Coronary artery (tissue), 2 donors: ENCODE data around the gene WDPCP.

ENCODE experiments used
- DNase-seq: peaks from one replicate; pipeline ENCODE4 v3.0.0-alpha.2; 2017; ENCODE audit warnings: low spot score
- H3K27ac ChIP-seq, 2 donors: fragments of 200-600 bp; sonication (generic); one replicate each; pipeline ENCODE4 v1.5.1; 2016 to 2019
- H3K4me3 ChIP-seq: fragments of 200-600 bp; sonication (generic); 2 replicates; pipeline ENCODE4 v1.5.1; 2016; ENCODE audit warnings: mild to moderate bottlenecking, moderate library complexity
- CTCF ChIP-seq: fragments of 200-600 bp; sonication (generic); IDR thresholded peaks from one replicate; pipeline ENCODE4 v1.5.1; 2019; ENCODE audit warnings: antibody characterized with exemption

WDPCP gene

GRCh38 chr2:63432373-63432772 lies 155.9 kb downstream of the WDPCP start:
- DNase-seq: no peak
- H3K27ac ChIP-seq: no peak overlapping the region
- no peak for TF ChIP-seq CTCF
- no peak overlapping the region for H3K4me3 ChIP-seq

- no peak for TF ChIP-seq CTCF
- H3K27ac ChIP-seq: no peak overlapping the region
- DNase-seq: no peak
- H3K4me3 ChIP-seq: no peak overlapping the region
These were observed 162.7 kb downstream of the WDPCP start for GRCh38 chr2:63425606-63426005.

- DNase-seq: no peak
- H3K27ac ChIP-seq: no peak overlapping the region
- TF ChIP-seq CTCF: no peak
These were observed 163.2 kb downstream of the WDPCP start for GRCh38 chr2:63425079-63425416.

GRCh38 chr2:63424329-63425078 lies 163.8 kb downstream of the WDPCP start:
- Histone ChIP-seq H3K27ac (no peak overlapping the region), H3K4me3 (no peak overlapping the region)
- TF ChIP-seq CTCF: no peak
- DNase-seq: no peak

More at GRCh38 chr2:63425079-63425416, 163.2 kb downstream of the WDPCP start:
- no peak overlapping the region for H3K4me3 ChIP-seq

GRCh38 chr2:63422556-63422955 lies 165.7 kb downstream of the WDPCP start:
- TF ChIP-seq CTCF: no peak
- no peak for DNase-seq
- H3K27ac ChIP-seq: no peak overlapping the region
- H3K4me3 ChIP-seq: no peak overlapping the region

- no peak overlapping the region for H3K27ac ChIP-seq
- no peak for TF ChIP-seq CTCF
- DNase-seq: no peak
- H3K4me3 ChIP-seq: no peak overlapping the region
These were observed 179.7 kb downstream of the WDPCP start for GRCh38 chr2:63408530-63408929.

- no peak overlapping the region for H3K4me3 ChIP-seq
- TF ChIP-seq CTCF: no peak
- no peak overlapping the region for H3K27ac ChIP-seq
- DNase-seq: no peak
These were observed 181.6 kb downstream of the WDPCP start for GRCh38 chr2:63406641-63407040.
